ENCODE measurements around the gene CMYA5. TPM values are rescaled to one million over a fixed set of nuclear protein-coding genes. Genes with fewer than 3 reads are reported as not detected.

The CMYA5 gene
- total RNA-seq, 4 donors from 2014 or later = 0.37 to 6.0 (median 3.2) TPM

GRCh38 chr5:79692596-79692995 lies 3.0 kb downstream of the CMYA5 start:
- TF ChIP-seq, protein P1, sequence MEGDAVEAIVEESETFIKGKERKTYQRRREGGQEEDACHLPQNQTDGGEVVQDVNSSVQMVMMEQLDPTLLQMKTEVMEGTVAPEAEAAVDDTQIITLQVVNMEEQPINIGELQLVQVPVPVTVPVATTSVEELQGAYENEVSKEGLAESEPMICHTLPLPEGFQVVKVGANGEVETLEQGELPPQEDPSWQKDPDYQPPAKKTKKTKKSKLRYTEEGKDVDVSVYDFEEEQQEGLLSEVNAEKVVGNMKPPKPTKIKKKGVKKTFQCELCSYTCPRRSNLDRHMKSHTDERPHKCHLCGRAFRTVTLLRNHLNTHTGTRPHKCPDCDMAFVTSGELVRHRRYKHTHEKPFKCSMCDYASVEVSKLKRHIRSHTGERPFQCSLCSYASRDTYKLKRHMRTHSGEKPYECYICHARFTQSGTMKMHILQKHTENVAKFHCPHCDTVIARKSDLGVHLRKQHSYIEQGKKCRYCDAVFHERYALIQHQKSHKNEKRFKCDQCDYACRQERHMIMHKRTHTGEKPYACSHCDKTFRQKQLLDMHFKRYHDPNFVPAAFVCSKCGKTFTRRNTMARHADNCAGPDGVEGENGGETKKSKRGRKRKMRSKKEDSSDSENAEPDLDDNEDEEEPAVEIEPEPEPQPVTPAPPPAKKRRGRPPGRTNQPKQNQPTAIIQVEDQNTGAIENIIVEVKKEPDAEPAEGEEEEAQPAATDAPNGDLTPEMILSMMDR (IDR thresholded peaks at IDR 0.05) = no peak
- TF ChIP-seq EP300 (IDR thresholded peaks at IDR 0.05; ENCODE audit: low read depth) = no peak
- no peak for TF ChIP-seq POLR2AphosphoS5 (IDR thresholded peaks at IDR 0.05)
- no peak for TF ChIP-seq POLR2A (IDR thresholded peaks at IDR 0.05)
- no peak overlapping the region for H3K4me3 ChIP-seq
- H3K27ac ChIP-seq = no peak overlapping the region
- 92 to 95% methylated on average over 1 of the region's 1 CpG for WGBS, 2 donors (ENCODE audit: low coverage in 1 of 2)
- DNase-seq = no peak
- H3K36me3 ChIP-seq = no peaks in the 10 kb centered on the region
- in situ Hi-C loops (cut with MboI; ENCODE audit: low pct_ligation_motif_present in 1 of 4, low pct_unique_long_range_greater_than_20kb in 1 of 4, low sequenced_read_pairs in 3 of 4) = no loop called here
- H3K27me3 ChIP-seq = no peaks in the 10 kb centered on the region
- H3K9me3 ChIP-seq = no peaks in the 10 kb centered on the region
- intact Hi-C loops (cut with DNase I; ENCODE audit: low total_unique reads) = loop anchor here (10.0 kb wide), 1 partner anchor 162 kb away; no protein-coding TSS in a partner anchor
- H3K4me1 ChIP-seq = peaks cover 0 to 5% (median 0%) of the 10 kb centered on the region in 4 donors

- Histone ChIP-seq H3K36me3 (no peaks in the 10 kb centered on the region), H3K27ac (no peak overlapping the region), H3K4me1 (peaks cover 0 to 2% (median 0%) of the 10 kb centered on the region in 4 donors), H3K4me3 (no peak overlapping the region), H3K9me3 (no peaks in the 10 kb centered on the region), H3K27me3 (no peaks in the 10 kb centered on the region)
- WGBS, 2 donors (ENCODE audit: low coverage in 1 of 2) = 93 to 100% methylated on average over 1 of the region's 1 CpG
- no peak for TF ChIP-seq POLR2A (IDR thresholded peaks at IDR 0.05)
- TF ChIP-seq, protein P1 (IDR thresholded peaks at IDR 0.05) = no peak
- no peak for TF ChIP-seq EP300 (IDR thresholded peaks at IDR 0.05; ENCODE audit: low read depth)
- TF ChIP-seq POLR2AphosphoS5 (IDR thresholded peaks at IDR 0.05) = no peak
- intact Hi-C loops (cut with DNase I; ENCODE audit: low total_unique reads) (loop anchor here (10.0 kb wide), 1 partner anchor 161 kb away; no protein-coding TSS in a partner anchor), in situ Hi-C loops (cut with MboI; ENCODE audit: low pct_ligation_motif_present in 1 of 4, low pct_unique_long_range_greater_than_20kb in 1 of 4, low sequenced_read_pairs in 3 of 4) (no loop called here)
- no peak for DNase-seq
These were observed 4.5 kb downstream of the CMYA5 start for GRCh38 chr5:79694183-79694582.

GRCh38 chr5:79694652-79695051 lies 5.0 kb downstream of the CMYA5 start:
- Histone ChIP-seq H3K4me1 (no peaks in the 10 kb centered on the region), H3K4me3 (no peak overlapping the region), H3K9me3 (no peaks in the 10 kb centered on the region), H3K27ac (no peak overlapping the region), H3K27me3 (no peaks in the 10 kb centered on the region), H3K36me3 (no peaks in the 10 kb centered on the region)
- in situ Hi-C loops (cut with MboI; ENCODE audit: low pct_ligation_motif_present in 1 of 4, low pct_unique_long_range_greater_than_20kb in 1 of 4, low sequenced_read_pairs in 3 of 4) (no loop called here), intact Hi-C loops (cut with DNase I; ENCODE audit: low total_unique reads) (loop anchor here (10.0 kb wide), 1 partner anchor 160 kb away; no protein-coding TSS in a partner anchor)
- DNase-seq = no peak
- 78 to 86% methylated on average over 1 of the region's 1 CpG for WGBS, 2 donors (ENCODE audit: low coverage in 1 of 2)
- TF ChIP-seq EP300 (IDR thresholded peaks at IDR 0.05; ENCODE audit: low read depth) (no peak), POLR2AphosphoS5 (IDR thresholded peaks at IDR 0.05) (no peak), POLR2A (IDR thresholded peaks at IDR 0.05) (no peak)
- TF ChIP-seq, protein P1 (IDR thresholded peaks at IDR 0.05) = no peak

- H3K27me3 ChIP-seq = no peaks in the 10 kb centered on the region
- TF ChIP-seq POLR2AphosphoS5 (IDR thresholded peaks at IDR 0.05) (no peak), EP300 (IDR thresholded peaks at IDR 0.05; ENCODE audit: low read depth) (no peak), POLR2A (IDR thresholded peaks at IDR 0.05) (no peak)
- TF ChIP-seq, protein P1 (IDR thresholded peaks at IDR 0.05) = no peak
- intact Hi-C loops (cut with DNase I; ENCODE audit: low total_unique reads) = loop anchor here (10.0 kb wide), 1 partner anchor 159 kb away; no protein-coding TSS in a partner anchor
- H3K4me3 ChIP-seq = no peak overlapping the region
- H3K36me3 ChIP-seq = no peaks in the 10 kb centered on the region
- H3K4me1 ChIP-seq = no peaks in the 10 kb centered on the region
- no peak for DNase-seq
- H3K9me3 ChIP-seq = no peaks in the 10 kb centered on the region
- H3K27ac ChIP-seq = no peak overlapping the region
- 100% methylated on average over 1 of the region's 1 CpG for WGBS, 2 donors (ENCODE audit: low coverage in 1 of 2)
- in situ Hi-C loops (cut with MboI; ENCODE audit: low pct_ligation_motif_present in 1 of 4, low pct_unique_long_range_greater_than_20kb in 1 of 4, low sequenced_read_pairs in 3 of 4) = no loop called here
These were observed 5.9 kb downstream of the CMYA5 start for GRCh38 chr5:79695526-79695925.
